RWPE2 (cell line): ENCODE data around the gene NEDD8.

Experiments
- ATAC-seq: fragments of 200-7000 bp; cut with Tn5 transposase; 3 replicates; pipeline ENCODE4 v1.9.1; 2021; ENCODE audit warnings: low read depth
- DNase-seq: peaks from one replicate; pipeline ENCODE4 v3.0.0-alpha.2; 2020; ENCODE audit warnings: low spot score
- H3K27ac ChIP-seq: fragments of 450-650 bp; 2 replicates; pipeline ENCODE4 v1.5.1; 2017; ENCODE audit warnings: mild to moderate bottlenecking; ENCODE audit not compliant: poor library complexity, severe bottlenecking
- H3K27me3 ChIP-seq: fragments of 250-450 bp; sonication (Bioruptor Pico); 2 replicates; pipeline ENCODE4 v1.5.1; 2021; ENCODE audit warnings: mild to moderate bottlenecking, moderate library complexity; ENCODE audit not compliant: insufficient read depth, poor library complexity, severe bottlenecking
- H3K36me3 ChIP-seq: fragments of 250-450 bp; sonication (Bioruptor Pico); 2 replicates; pipeline ENCODE4 v1.5.1; 2020; ENCODE audit warnings: low read depth, mild to moderate bottlenecking, moderate library complexity
- H3K4me1 ChIP-seq: fragments of 250-450 bp; sonication (Bioruptor Pico); 2 replicates; pipeline ENCODE4 v1.5.1; 2021; ENCODE audit warnings: mild to moderate bottlenecking, moderate library complexity; ENCODE audit not compliant: insufficient read depth, poor library complexity, severe bottlenecking
- H3K4me3 ChIP-seq: fragments of 250-450 bp; sonication (Bioruptor Pico); 2 replicates; pipeline ENCODE4 v1.5.1; 2021; ENCODE audit warnings: mild to moderate bottlenecking, moderate library complexity; ENCODE audit not compliant: severe bottlenecking
- H3K9me3 ChIP-seq: fragments of 250-450 bp; sonication (Bioruptor Pico); 2 replicates; pipeline ENCODE4 v1.5.1; 2021; ENCODE audit warnings: mild to moderate bottlenecking, moderate library complexity; ENCODE audit not compliant: severe bottlenecking
- TF ChIP-seq, protein P1 (sequence below): fragments of 450-650 bp; IDR thresholded peaks from one replicate; pipeline ENCODE4 v1.5.1; 2017; ENCODE audit warnings: mild to moderate bottlenecking, moderate library complexity; ENCODE audit not compliant: poor library complexity, severe bottlenecking

NEDD8 gene

DNA sequence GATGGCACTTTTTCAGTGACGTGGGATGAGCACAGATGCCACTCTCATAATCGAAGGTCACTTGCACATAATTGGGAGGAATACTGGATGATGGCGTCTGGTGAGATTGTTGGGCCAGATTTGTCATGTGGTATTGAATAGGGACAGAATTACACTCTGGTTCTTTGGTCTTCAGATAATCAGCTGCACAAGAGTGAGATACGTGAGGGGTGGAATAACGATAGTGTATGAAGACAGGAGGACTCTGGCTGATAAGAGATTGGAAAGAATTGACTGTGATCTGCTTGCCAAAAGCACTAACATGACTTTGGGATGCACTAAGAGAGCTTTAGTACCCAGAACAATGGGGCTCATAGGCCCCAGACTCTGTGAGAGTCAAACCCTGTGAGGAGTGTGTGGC, 46.3 kb upstream of the NEDD8 start:
- H3K27ac ChIP-seq = no peak overlapping the region
- H3K4me3 ChIP-seq = no peak overlapping the region
- H3K36me3 ChIP-seq = no peaks in the 10 kb centered on the region
- H3K27me3 ChIP-seq = no peaks in the 10 kb centered on the region
- ATAC-seq (no peak), DNase-seq (no peak)
- H3K4me1 ChIP-seq = peaks cover 20% of the 10 kb centered on the region
- TF ChIP-seq, protein P1, sequence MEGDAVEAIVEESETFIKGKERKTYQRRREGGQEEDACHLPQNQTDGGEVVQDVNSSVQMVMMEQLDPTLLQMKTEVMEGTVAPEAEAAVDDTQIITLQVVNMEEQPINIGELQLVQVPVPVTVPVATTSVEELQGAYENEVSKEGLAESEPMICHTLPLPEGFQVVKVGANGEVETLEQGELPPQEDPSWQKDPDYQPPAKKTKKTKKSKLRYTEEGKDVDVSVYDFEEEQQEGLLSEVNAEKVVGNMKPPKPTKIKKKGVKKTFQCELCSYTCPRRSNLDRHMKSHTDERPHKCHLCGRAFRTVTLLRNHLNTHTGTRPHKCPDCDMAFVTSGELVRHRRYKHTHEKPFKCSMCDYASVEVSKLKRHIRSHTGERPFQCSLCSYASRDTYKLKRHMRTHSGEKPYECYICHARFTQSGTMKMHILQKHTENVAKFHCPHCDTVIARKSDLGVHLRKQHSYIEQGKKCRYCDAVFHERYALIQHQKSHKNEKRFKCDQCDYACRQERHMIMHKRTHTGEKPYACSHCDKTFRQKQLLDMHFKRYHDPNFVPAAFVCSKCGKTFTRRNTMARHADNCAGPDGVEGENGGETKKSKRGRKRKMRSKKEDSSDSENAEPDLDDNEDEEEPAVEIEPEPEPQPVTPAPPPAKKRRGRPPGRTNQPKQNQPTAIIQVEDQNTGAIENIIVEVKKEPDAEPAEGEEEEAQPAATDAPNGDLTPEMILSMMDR = no peak
- no peaks in the 10 kb centered on the region for H3K9me3 ChIP-seq

DNA sequence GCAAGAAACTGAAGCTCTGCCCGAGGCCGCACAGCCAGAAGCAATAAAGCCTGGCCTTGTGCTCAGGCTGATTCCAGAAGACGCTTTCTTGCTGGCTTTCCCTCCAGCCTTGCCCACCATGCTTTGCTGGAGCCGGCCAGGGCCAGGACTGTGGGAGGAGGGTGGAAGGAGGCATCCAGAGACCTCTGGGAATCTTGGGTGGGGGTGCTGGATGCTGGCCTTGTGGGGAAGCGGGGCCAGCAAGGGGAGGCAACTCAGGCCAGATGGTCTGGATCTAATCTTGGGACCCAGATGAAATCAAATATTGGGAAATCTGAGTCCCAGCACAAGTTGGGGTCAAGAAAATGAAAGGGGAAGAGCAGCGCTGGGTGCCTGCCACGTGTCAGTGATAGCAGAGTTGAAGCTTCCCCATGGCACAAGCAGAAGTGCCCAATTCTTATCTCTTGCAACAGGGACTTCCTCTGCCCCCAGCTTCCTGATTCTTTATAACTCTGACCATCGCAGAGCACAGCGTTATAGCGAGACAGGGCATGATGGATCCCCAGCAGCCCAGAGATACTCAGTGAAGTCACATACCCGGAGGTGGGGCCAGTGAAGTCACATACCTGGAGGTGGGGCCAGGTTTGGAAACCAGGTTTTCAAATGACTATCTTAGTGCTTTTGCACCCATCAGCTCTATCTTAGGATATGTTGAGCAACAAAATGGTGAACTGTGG, 45.6 kb upstream of the NEDD8 start:
- peaks cover 25% of the 10 kb centered on the region for H3K4me1 ChIP-seq
- H3K27me3 ChIP-seq = no peaks in the 10 kb centered on the region
- ATAC-seq (no peak), DNase-seq (no peak)
- H3K36me3 ChIP-seq = no peaks in the 10 kb centered on the region
- TF ChIP-seq, protein P1 = no peak
- H3K9me3 ChIP-seq = no peaks in the 10 kb centered on the region
- no peak overlapping the region for H3K27ac ChIP-seq
- no peak overlapping the region for H3K4me3 ChIP-seq

DNA sequence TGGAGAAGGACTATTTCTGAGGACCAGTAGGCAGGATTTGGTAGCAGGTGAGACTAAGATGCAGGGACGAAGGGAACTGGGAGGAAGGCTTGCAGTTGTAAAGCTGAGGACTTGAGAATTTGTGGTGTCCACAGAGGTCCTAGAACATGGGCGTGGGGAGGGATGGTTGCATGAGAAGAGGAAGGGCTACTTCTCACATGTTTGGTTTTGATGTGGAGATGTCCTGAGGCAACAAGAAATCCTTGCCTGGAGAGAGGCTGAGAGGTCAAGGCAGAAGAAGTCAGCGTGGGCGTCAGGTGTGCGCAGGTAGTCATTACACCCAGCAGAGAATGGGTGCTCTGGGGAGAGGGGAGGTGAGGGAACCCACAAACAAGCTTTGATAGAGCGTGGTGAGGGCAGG, 44.9 kb upstream of the NEDD8 start:
- Histone ChIP-seq H3K4me3 (no peak overlapping the region), H3K9me3 (no peaks in the 10 kb centered on the region), H3K27me3 (no peaks in the 10 kb centered on the region), H3K36me3 (no peaks in the 10 kb centered on the region), H3K27ac (no peak overlapping the region), H3K4me1 (peaks cover 32% of the 10 kb centered on the region)
- DNase-seq = no peak
- no peak for ATAC-seq
- TF ChIP-seq, protein P1 = no peak

DNA sequence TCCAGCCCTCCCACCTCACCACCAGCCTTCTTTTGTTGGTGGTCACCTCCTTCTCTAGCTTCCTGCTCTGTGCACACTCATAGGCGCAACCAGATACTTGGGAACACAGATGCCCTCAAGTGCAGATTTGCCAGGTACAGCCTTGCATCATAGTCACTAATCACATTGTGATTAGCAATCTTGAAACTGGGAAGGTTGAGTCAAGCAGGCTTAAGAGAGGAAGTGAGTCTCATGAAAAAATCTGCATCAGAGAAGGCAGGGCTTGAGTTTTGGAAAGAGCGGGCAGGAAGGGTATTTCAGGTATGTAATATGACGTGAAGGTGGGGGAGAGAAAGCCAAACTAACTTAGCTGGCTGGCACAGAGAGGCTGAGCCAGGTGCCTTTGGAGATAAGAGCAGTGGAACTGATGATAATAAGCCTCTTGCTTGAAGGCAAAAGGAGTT, 42.0 kb upstream of the NEDD8 start:
- H3K4me1 ChIP-seq = peaks cover 36% of the 10 kb centered on the region
- no peak for DNase-seq
- H3K27me3 ChIP-seq = no peaks in the 10 kb centered on the region
- peak overlapping the region; percentile 98 for H3K27ac ChIP-seq
- H3K4me3 ChIP-seq = no peak overlapping the region
- H3K9me3 ChIP-seq = no peaks in the 10 kb centered on the region
- ATAC-seq = peak; percentile 76
- TF ChIP-seq, protein P1 = no peak
- H3K36me3 ChIP-seq = peaks cover 15% of the 10 kb centered on the region

DNA sequence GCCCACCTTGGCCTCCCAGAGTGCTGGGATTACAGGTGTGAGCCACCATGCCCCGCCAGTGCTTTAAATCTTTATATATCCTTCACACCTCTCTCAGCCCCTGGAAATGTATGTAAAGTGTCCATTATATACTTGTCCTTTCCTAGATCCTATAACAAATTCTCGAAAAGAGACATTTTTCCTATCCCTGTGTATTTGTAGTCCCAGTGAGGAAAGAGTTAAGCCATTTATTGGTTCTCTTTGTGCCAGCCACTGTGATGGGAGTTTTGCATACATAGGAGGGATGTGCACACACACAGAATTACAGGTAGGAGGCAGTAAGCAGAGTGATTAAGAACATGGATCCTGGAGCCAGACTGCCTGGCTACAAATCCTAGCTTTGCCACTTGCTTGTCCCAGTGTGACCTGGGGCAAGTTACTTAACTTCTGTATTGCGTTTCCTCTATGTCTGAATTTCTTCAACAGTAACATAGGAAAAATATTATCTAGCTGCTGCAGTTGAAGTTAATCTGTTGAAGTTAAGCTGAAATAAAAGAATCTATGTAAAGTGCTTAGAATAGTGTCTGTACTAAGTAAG, 41.3 kb upstream of the NEDD8 start:
- no peak for ATAC-seq
- no peaks in the 10 kb centered on the region for H3K27me3 ChIP-seq

More for the DNA sequence above, 41.3 kb upstream of the NEDD8 start:
- H3K9me3 ChIP-seq = no peaks in the 10 kb centered on the region
- H3K4me1 ChIP-seq = peaks cover 32% of the 10 kb centered on the region
- peak overlapping the region; percentile 98 for H3K27ac ChIP-seq
- no peak for DNase-seq
- TF ChIP-seq, protein P1 = peak; percentile 39
- H3K36me3 ChIP-seq = peaks cover 21% of the 10 kb centered on the region
- no peak overlapping the region for H3K4me3 ChIP-seq
